HG02623 (cell line): Measurements from ENCODE around the gene FYTTD1.

Source experiments
- ATAC-seq: cut with Tn5 transposase; IDR thresholded peaks from one replicate; pipeline ENCODE4 v1.9.1; 2021; ENCODE audit warnings: moderate library complexity; ENCODE audit not compliant: unreplicated experiment

The FYTTD1 gene

GRCh38 chr3:197833930-197834715 is 84.4 kb downstream of the FYTTD1 start:
- no peak for ATAC-seq

- ATAC-seq = no peak
Measured at GRCh38 chr3:197835509-197835908, 85.8 kb downstream of the FYTTD1 start.

GRCh38 chr3:197836244-197836643 is 86.6 kb downstream of the FYTTD1 start:
- ATAC-seq = no peak
